ENCODE results near the gene JAKMIP2.
"Not testable (repeated sequence)": the region's sequence is repeated elsewhere in the genome, so short reads cannot be mapped to it uniquely, and the experiment has no call there.

Gene JAKMIP2

DNA sequence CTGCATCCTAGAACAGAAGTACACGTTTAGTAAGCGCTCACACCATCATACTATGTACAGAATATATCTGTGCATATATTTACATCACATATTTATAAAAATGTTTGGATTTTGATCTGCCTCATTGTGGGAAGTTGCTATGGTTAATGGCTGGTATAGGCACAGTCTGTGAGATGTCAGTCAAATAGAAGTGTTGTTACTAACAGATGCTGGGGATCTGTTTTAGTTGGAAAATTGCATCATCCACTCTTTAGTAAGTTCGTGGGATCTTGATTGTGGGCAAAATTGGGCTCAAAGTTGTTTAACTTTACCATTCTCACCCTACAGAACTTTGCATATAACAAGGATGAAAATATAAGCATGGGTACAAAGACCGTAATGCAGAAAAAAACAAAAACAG is 196.3 kb downstream of the JAKMIP2 start:
- DNase-seq = no peak

GRCh38 chr5:147582272-147582671 is 200.3 kb downstream of the JAKMIP2 start:
- not testable (repeated sequence) for DNase-seq

DNA sequence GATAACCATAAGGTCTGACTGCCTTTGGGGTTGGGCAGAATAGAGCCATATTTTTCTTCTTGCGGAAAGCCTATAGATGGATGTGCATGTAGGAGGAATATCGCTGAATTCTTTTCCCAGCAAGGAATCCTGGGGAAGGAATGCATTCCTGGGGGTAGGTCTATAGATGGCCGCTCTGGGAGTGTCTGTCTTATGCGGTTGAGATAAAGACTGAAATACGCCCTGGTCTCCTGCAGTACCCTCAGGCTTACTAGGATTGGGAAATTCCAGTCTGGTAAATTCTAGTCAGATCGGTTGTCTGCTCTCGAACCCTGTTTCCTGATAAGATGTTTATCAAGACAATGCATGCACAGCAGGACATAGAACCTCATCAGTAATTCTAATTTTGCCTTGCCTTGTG is 202.1 kb downstream of the JAKMIP2 start:
- DNase-seq = not testable (repeated sequence)

DNA sequence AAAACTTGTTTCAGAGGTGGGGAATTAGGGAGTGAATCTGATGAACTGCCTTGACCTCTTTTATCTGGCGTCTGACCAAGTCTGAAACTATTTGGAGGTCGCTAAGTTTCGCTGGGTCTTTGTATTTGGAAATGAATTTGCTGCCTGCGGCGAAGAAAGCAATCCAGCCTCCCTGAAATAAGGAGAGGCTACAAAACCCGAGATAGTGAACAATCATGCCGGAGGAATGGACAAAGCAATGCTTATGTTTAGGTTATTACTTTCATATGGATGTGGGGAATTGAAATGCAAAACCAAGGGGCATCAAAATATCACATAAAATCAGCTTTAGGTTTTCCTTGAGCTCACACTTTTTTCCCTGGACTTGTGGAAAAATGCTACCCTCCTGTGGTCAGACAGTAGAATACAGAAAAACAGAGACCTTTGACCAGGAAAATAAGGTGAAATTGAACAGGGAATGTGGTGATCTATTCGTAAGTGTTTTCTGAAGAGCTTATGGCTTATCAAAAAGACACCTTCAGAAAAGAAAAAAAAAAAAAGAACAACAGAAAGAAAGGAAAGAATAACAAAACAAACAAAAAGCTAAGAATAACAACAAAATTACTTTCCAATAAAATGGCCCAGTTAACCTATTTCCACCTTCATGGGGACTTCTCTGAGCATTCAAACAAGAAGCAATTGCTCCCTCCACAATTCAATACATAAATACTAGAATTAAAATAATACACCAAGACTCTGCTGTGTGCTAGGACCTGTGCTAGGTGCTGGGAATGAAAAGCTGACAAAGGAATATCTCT is 204.1 kb downstream of the JAKMIP2 start:
- no peak for DNase-seq

- peak; percentile 81 for DNase-seq
These were observed 205.6 kb downstream of the JAKMIP2 start for GRCh38 chr5:147576646-147577535.

GRCh38 chr5:147575598-147575997 is 206.9 kb downstream of the JAKMIP2 start:
- DNase-seq = no peak

GRCh38 chr5:147573211-147573610 is 209.3 kb downstream of the JAKMIP2 start:
- DNase-seq = no peak

GRCh38 chr5:147568710-147569406 is 213.7 kb downstream of the JAKMIP2 start:
- no peak for DNase-seq

DNA sequence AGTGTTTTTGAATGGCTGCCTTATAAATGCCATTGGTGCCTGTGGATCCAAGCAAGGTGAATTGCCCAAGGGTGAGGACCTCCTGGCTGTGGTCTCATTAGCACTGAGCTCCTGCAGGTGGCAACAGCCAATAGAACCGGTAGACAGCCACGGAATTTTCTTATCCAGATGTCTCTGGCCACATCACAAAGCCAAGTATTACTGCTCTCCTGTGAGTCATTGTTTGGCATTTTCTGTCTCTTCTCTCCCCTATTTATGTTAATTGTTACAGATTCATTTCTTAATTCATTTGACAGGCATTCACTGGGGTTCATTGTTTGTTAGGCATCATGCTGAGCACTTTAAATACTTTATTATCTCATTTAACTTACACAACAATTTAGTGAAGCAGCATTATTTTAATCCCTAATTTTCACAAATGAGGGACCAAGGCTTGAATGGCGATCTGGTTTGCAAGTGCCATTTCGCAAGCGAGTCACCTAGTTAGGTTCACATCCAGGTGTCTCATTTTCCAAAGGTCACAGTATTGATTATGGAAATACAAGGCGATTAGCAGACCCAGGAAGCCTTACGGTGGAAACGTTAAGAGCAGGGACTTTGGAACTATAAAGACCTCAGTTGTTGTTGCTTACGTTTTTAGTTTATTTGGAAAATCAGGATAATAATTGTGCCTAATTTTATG is 214.5 kb downstream of the JAKMIP2 start:
- no peak for DNase-seq

DNA sequence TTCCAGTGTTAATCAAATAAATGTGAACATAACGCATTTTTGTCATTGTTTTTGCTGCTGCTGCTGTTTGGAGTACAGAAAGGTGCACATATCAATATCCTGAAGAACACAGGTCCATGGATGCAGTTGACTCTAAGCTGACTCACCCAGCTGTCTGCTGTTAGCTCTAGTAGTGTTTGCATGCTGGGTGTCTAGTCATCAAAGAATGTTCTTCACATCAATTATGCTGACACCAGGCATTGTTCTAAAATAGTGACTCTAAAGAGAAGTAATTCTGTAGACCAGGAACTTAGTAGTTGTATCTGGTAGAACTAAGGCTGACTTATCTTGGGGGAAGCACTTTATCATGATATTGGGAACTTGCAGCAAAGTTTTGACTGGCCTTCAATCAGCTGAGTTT is 217.0 kb downstream of the JAKMIP2 start:
- no peak for DNase-seq

DNA sequence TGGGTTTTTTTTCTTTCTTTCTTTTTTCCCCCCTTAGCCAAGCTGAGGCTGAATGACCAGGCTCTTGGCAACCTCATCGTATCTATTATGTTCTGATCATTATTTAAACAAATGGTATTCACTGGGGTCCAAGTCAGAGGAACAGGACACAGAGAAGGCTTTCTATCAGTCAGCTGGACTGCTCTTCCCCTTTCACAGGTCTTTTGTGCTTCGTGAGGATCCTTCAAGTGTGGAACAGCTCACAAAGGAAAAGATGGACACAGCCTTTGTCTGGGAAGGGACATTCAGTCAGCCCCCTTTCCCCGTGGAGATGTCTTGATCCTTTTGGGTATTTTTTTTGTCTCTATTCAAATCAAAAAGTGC is 218.4 kb downstream of the JAKMIP2 start:
- no peak for DNase-seq

GRCh38 chr5:147563466-147564123 is 218.9 kb downstream of the JAKMIP2 start:
- DNase-seq = no peak

DNA sequence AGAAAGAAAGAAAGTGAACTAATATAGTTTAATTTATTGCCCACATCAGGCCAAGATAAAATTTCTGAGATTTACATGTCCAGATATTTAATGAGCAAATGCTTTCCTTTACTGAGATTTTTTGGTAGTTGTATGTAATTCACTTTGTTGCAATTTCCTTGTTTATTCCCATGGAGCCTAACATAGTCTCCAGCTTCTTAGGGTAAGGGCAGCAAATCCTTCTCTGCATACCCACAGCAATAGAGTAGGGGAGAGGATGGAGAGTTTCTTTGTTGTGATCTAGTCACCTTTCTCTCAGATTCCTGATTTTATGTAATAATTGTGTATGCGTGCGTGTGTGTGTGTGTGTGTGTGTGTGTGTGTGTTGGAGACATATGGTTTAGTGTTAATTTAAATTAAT is 221.1 kb downstream of the JAKMIP2 start:
- DNase-seq = no peak

GRCh38 chr5:147560718-147561331 is 221.7 kb downstream of the JAKMIP2 start:
- no peak for DNase-seq

DNA sequence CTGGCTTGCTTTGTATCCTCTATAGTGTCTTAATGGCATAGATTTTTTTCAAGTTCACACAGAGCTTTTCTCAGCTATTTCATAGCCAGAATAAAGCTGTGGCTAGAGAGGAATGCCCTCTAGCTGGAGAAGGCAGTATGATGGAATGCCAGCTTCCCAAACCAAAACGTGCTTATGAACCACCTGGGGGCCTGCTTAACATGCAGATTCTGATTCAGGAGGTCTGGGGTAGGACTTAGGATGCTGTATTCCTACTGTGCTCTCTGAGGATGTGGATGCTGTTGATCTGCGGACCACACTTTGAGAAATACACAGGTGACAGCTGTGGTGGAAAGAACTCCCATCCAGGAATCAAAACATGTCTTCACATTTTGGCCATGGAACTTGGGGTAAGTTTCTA is 222.8 kb downstream of the JAKMIP2 start:
- no peak for DNase-seq

DNA sequence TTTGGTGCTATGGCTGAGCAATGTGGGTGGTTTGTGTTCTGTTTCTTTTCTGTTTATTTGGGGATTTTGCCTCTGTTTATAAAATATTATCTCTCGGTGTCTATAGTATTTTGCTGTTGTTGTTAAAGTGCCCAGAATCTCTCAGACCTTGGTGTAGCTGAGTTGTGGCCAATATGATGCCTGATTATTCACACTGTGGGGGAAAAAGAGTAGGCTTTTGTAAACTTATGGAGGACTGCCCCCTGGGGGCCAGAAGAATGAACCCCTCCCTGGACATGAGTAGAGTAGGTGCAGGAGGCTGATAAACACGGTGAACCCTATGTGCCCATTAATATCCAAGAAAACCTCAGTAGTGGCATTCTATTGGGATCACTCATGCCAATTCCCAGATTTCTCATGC is 223.7 kb downstream of the JAKMIP2 start:
- no peak for DNase-seq

DNA sequence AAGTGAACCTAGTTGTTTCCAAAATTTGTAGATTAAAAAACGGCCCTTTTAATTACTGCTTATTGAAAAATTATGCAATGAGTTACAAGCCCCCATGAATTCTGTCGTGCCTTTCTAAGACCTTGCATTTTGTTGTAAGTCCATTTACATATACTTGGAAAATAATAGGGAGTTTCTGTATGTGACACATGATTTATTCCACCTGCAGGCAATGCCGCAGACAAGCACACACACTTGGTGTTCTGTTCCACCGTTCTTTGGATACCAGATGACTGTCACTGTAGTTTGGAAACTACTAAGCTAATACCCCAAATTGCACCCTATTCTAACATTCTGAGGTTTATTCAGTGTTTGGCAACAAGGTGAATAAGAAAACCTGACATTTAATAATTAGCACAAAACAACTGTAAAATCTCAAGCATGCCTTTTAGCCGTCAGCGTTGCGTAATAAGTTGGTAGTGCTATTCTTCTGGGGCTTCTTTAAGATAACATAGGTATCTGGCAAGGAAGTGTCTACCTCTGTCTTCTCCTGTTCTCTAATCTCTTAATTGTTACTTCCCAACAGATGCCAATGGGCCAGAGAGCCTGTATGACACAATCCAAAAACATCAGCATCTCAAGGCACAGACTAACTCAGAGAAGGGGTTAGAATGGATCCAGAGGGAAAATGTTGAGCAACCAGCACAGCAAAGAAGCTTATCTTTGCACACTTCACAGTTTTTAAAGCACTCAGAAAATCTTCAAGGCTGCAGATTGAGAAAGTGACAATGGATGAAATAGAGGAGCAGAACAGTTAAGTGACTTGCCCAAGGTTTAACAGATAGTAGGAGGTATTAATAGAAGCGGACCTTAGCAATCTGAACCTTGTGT is 224.4 kb downstream of the JAKMIP2 start:
- DNase-seq = no peak

DNA sequence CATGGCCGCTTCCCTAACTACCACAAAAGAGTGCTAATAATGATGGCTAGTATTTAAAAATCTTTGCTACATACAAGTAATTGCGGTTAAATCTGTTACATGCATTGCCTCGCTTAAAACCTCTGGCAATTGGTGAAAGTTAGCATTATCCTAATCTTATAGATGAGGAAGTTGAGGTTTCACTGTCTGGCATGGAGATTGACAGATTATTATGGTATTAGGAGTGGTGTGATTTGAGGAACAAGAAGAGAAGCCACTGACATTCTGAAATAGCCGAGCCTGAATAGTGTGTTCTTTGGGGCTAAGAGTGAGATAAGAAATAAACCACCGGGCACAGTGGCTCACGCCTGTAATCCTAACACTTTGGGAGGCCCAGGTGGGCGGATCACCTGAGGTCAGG is 227.4 kb downstream of the JAKMIP2 start:
- no peak for DNase-seq

- DNase-seq = peak; percentile 77
These were observed 228.2 kb downstream of the JAKMIP2 start for GRCh38 chr5:147554261-147554817.

DNA sequence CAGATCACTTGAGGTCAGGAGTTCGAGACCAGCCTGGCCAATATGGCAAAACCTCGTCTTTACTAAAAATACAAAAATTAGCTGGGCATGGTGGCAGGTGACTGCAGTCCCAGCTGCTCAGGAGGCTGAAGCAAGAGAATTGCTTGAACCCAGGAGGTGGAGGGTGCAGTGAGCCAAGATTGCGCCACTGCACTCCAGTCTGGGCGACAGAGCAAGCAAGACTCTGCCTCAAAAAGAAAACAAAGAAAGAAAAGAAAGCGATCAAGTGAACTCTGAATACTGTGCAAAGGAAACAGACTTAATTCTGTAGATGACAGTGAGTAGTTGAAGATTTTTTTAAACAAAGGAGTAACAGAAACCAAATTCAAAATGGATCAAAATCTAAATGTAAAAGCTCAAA is 228.7 kb downstream of the JAKMIP2 start:
- not testable (repeated sequence) for DNase-seq
